IMR-90 (cell line): Measurements from ENCODE around the gene PADI1. TPM values are rescaled to one million over a fixed set of nuclear protein-coding genes. Genes with fewer than 3 reads are reported as not detected.
A peak's percentile ranks its signal among the peaks of the same experiment; 100 is the strongest.

Experiments used
- ATAC-seq: fragments of 200-7000 bp; cut with Tn5 transposase; 2 replicates; pipeline ENCODE4 v1.9.1; 2020; ENCODE audit warnings: low read depth, mild to moderate bottlenecking, moderate library complexity
- BruUV-seq: library from RNA; stranded (reverse); fragments of 400-500 nt; replicated peaks from 2 replicates; lab custom pipeline; 2021; lab: Mats Ljungman, UMichigan
- CTCF ChIA-PET: fragments of 300-600 bp; formaldehyde crosslinking; extraction: SDS; loops from one replicate; lab custom pipeline; 2021; ENCODE audit warnings: antibody characterized with exemption; lab: Yijun Ruan, JAX
- POLR2A ChIA-PET: fragments of 300-600 bp; sonication (Branson Sonifier 250); formaldehyde crosslinking; loops from one replicate; lab custom pipeline; 2022; ENCODE audit warnings: antibody characterized with exemption; ENCODE audit not compliant: unreplicated experiment; lab: Charles Lee
- DNase-seq: peaks from one replicate; pipeline ENCODE4 v3.0.0; 2013
- H2AFZ ChIP-seq: replicated peaks from 2 replicates; pipeline ENCODE3; 2013; ENCODE audit warnings: low read length, mild to moderate bottlenecking; ENCODE audit not compliant: poor library complexity
- H2AK5ac ChIP-seq: 2 replicates; pipeline ENCODE4 v1.6.1; 2013; ENCODE audit warnings: low read depth, low read length, inconsistent platforms
- H2AK9ac ChIP-seq: replicated peaks from 2 replicates; pipeline ENCODE3; 2013; ENCODE audit warnings: mild to moderate bottlenecking, low read depth, low read length, moderate library complexity; ENCODE audit not compliant: poor library complexity
- H2BK120ac ChIP-seq: 2 replicates; pipeline ENCODE4 v1.6.1; 2013; ENCODE audit warnings: low read depth, low read length, inconsistent platforms
- H2BK15ac ChIP-seq: 3 replicates; pipeline ENCODE4 v1.6.1; 2013; ENCODE audit warnings: low read depth, low read length, inconsistent platforms
- H2BK20ac ChIP-seq: 2 replicates; pipeline ENCODE4 v1.6.1; 2013; ENCODE audit warnings: low read depth, mild to moderate bottlenecking, inconsistent platforms, low read length, moderate library complexity
- H2BK5ac ChIP-seq: 2 replicates; pipeline ENCODE4 v1.6.1; 2013; ENCODE audit warnings: mild to moderate bottlenecking, low read depth, low read length, inconsistent platforms; ENCODE audit not compliant: poor library complexity, severe bottlenecking
- H3K14ac ChIP-seq: replicated peaks from 2 replicates; pipeline ENCODE4 v1.6.1; 2013; ENCODE audit warnings: low read depth, low read length, inconsistent platforms
- H3K18ac ChIP-seq: 2 replicates; pipeline ENCODE4 v1.6.1; 2013; ENCODE audit warnings: low read depth, low read length, control low read depth
- H3K23ac ChIP-seq: 2 replicates; pipeline ENCODE4 v1.6.1; 2013; ENCODE audit warnings: low read depth, low read length, inconsistent platforms
- H3K27ac ChIP-seq: 2 replicates; pipeline ENCODE4 v1.5.1; 2013; ENCODE audit warnings: mild to moderate bottlenecking, control low read depth, low read length; ENCODE audit not compliant: insufficient read depth
- H3K27me3 ChIP-seq: 2 replicates; pipeline ENCODE4 v1.6.1; 2013; ENCODE audit warnings: low read length; ENCODE audit not compliant: control insufficient read depth, insufficient read depth
- H3K36me3 ChIP-seq: 2 replicates; pipeline ENCODE4 v1.6.1; 2013; ENCODE audit warnings: low read length, mixed read lengths; ENCODE audit not compliant: control insufficient read depth, insufficient read depth
- H3K4ac ChIP-seq: 2 replicates; pipeline ENCODE4 v1.6.1; 2013; ENCODE audit warnings: low read depth, low read length, inconsistent platforms
- H3K4me1 ChIP-seq: 2 replicates; pipeline ENCODE4 v1.6.1; 2013; ENCODE audit warnings: low read length, mixed read lengths; ENCODE audit not compliant: control insufficient read depth, insufficient read depth
- H3K4me2 ChIP-seq: 2 replicates; pipeline ENCODE4 v1.6.1; 2013; ENCODE audit warnings: low read depth, mild to moderate bottlenecking, control low read depth, low read length, moderate library complexity
- H3K4me3 ChIP-seq: 2 replicates; pipeline ENCODE4 v1.5.1; 2013; ENCODE audit warnings: low read depth, mild to moderate bottlenecking, control low read depth, low read length, moderate library complexity; ENCODE audit not compliant: insufficient read depth
- H3K56ac ChIP-seq: 2 replicates; pipeline ENCODE4 v1.6.1; 2013; ENCODE audit warnings: low read length, inconsistent platforms; ENCODE audit not compliant: insufficient read depth; ENCODE audit errors: extremely low read depth
- H3K79me1 ChIP-seq, 2 experiments: 2 replicates each; pipeline ENCODE4 v1.6.1; 2013; ENCODE audit warnings: low read length in 2 of 2, inconsistent platforms in 1 of 2, low read depth in 1 of 2
- H3K9ac ChIP-seq: 2 replicates; pipeline ENCODE4 v1.6.1; 2013; ENCODE audit warnings: low read depth, low read length, control low read depth
- H3K9me1 ChIP-seq: 2 replicates; pipeline ENCODE4 v1.6.1; 2013; ENCODE audit warnings: low read length, inconsistent platforms; ENCODE audit not compliant: insufficient read depth
- H3K9me3 ChIP-seq: 2 replicates; pipeline ENCODE4 v1.6.1; 2013; ENCODE audit warnings: low read length; ENCODE audit not compliant: control insufficient read depth, insufficient read depth
- H4K20me1 ChIP-seq: 2 replicates; pipeline ENCODE4 v1.6.1; 2013; ENCODE audit warnings: low read length, inconsistent platforms; ENCODE audit not compliant: insufficient read depth
- H4K5ac ChIP-seq: 2 replicates; pipeline ENCODE4 v1.6.1; 2013; ENCODE audit warnings: mild to moderate bottlenecking, low read depth, low read length, control low read depth
- H4K8ac ChIP-seq, 2 experiments: 2 replicates each; pipeline ENCODE4 v1.6.1; 2013; ENCODE audit warnings: low read depth in 2 of 2, low read length in 2 of 2, control low read depth in 1 of 2, inconsistent platforms in 1 of 2
- H4K91ac ChIP-seq: 2 replicates; pipeline ENCODE4 v1.6.1; 2013; ENCODE audit warnings: low read depth, low read length, inconsistent platforms; ENCODE audit not compliant: insufficient read depth
- CEBPB ChIP-seq: IDR thresholded peaks from 2 replicates; pipeline ENCODE4 v1.6.1; 2012; ENCODE audit warnings: low read depth, low read length, improper control_type of control experiment
- CHD1 ChIP-seq: IDR thresholded peaks from 2 replicates; pipeline ENCODE4 v1.6.1; 2012; ENCODE audit warnings: low read depth, low read length, improper control_type of control experiment
- FOS ChIP-seq: fragments of 150-350 bp; IDR thresholded peaks from 2 replicates; pipeline ENCODE4 v1.6.1; 2016; ENCODE audit warnings: low read depth, low read length
- POLR2A ChIP-seq: IDR thresholded peaks from 2 replicates; pipeline ENCODE4 v1.6.1; 2012; ENCODE audit warnings: mild to moderate bottlenecking, low read depth, low read length
- RAD21 ChIP-seq: IDR thresholded peaks from 2 replicates; pipeline ENCODE4 v1.6.1; 2012; ENCODE audit warnings: low read length, improper control_type of control experiment
- WGBS, 2 experiments: methylation state at CpG; one replicate each; pipeline versions ENCODE4 v1.1.5 to v1.1.7; 2013; ENCODE audit warnings: missing lambda C conversion rate in 2 of 2; ENCODE audit not compliant: insufficient read length in 1 of 2; ENCODE audit errors: extremely low coverage in 2 of 2; 5-methylcytosine and 5-hydroxymethylcytosine counted together
- dilution Hi-C: fragments of 300-500 bp; cut with HindIII; formaldehyde crosslinking; loops from one replicate; pipeline ENCODE4 v1.14.3; 2018; ENCODE audit warnings: low sequenced_read_pairs; ENCODE audit not compliant: unreplicated experiment
- in situ Hi-C: fragments of 300-500 bp; cut with MboI; formaldehyde crosslinking; loops from 3 replicates; pipeline ENCODE4 v1.14.3; 2019; ENCODE audit warnings: low sequenced_read_pairs, inconsistent platforms, mixed read lengths
- intact Hi-C: fragments of 100-400 bp; cut with micrococcal nuclease; formaldehyde crosslinking; loops from 2 replicates; pipeline ENCODE4 v1.10.0; 2022
- polyA plus RNA-seq, 3 experiments: library from polyadenylated mRNA; depleted of rRNA; stranded (reverse); fragments of >200 nt; gene quantifications; 2 replicates each; pipeline ENCODE4 v1.2.3, GENCODE V29; 2012; ENCODE audit warnings: low replicate concordance in 1 of 3
- total RNA-seq: library from RNA; depleted of rRNA; stranded (reverse); fragments of >200 nt; gene quantifications from 2 replicates; pipeline ENCODE4 v1.2.3, GENCODE V29; 2012

PADI1 gene
- total and polyA plus RNA-seq, 2 of the 4 experiments (the other 2 are of a cell fraction) = 0.17 TPM; not detected in 1

DNA sequence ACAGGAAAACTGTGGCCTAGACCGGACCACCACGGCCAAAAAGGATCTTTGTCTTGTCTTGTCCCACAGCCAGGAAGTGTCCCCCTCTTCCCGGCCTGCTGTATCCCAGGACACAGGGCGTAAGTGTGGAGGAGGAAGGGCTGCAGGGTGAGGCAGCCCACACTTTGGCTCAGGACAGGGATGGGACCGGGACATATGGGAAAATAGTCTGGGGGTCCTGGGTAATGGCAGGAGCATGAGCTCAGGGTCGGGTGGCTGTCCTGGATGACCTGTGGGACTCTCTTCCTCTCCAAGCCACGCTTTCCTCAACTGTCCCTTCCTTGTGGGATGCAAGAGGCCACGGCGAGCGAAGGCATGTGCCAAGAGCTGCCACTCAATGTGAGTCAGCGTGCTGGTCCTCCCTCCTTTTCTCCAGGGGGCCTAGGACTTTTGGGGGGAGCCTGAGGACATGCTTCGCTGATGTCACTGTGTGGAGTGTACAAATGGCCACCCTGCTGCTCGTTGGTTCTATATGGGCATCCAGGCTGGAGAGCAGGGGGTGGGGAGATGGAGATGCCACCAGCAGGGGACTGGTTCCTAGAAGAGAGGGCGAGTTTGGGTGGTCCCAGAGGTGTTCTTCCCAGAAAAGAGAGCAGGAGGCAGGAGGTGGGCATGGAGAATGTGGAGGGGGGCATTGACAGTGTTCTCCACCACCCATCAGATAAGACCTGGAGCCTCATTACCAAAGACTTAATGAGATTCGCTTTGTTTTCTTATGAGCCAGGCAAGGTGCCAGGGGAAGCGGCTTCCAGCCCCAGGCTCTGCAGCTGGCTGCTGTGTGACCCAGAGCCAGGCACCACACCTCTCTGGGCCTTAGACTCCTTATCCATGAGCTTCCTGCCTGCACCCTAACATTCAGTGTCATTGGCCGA, 11.5 kb upstream of the PADI1 start:
- Histone ChIP-seq H3K18ac (no peak overlapping the region), H3K9me1 (peaks cover 9% of the 10 kb centered on the region; the same call in 1 of the 2 replicates), H4K91ac (peak overlapping the region; percentile 68), H3K79me1 (peaks cover 0 to 6% of the 10 kb centered on the region in 2 experiments; a peak in 1 of 4 replicates), H2AK9ac (peak overlapping the region; percentile 35), H3K23ac (no peak overlapping the region), H4K8ac (peak overlapping the region in 1 of 2 experiments; percentile 12; a peak in 1 of 4 replicates), H3K4me2 (no peak overlapping the region), H3K14ac (0 out of 2 replicates have a peak overlapping the region, but pooled peaks have one; percentile 7), H3K9me3 (peaks cover 4% of the 10 kb centered on the region; the same call in 1 of the 2 replicates), H2BK5ac (no peak overlapping the region), H4K5ac (no peak overlapping the region), H4K20me1 (no peaks in the 10 kb centered on the region), H3K27me3 (no peaks in the 10 kb centered on the region), H2BK20ac (peak overlapping the region; percentile 49), H2AK5ac (peak overlapping the region; percentile 65; the same call in 1 of the 2 replicates), H3K27ac (no peak overlapping the region), H3K56ac (no peak overlapping the region), H3K4me3 (no peak overlapping the region), H3K4me1 (peaks cover 9% of the 10 kb centered on the region), H2AFZ (peak overlapping the region; percentile 37), H2BK15ac (peak overlapping the region; percentile 78; the same call in 2 of the 3 replicates), H3K9ac (no peak overlapping the region), H2BK120ac (peak overlapping the region; percentile 83), H3K4ac (peak overlapping the region; percentile 68; the same call in 1 of the 2 replicates), H3K36me3 (no peaks in the 10 kb centered on the region)
- in situ Hi-C loops (no loop called here), dilution Hi-C loops (no loop called here), intact Hi-C loops (no loop called here)
- WGBS, 2 experiments = 86% methylated on average over 7 of the region's 17 CpGs; no CpG with 5 or more reads in 1 of the 2 experiments
- ATAC-seq = no peak
- BruUV-seq = no TSS peak
- ChIA-PET CTCF (no interaction called here), POLR2A (no interaction called here)
- DNase-seq = no peak
- TF ChIP-seq CEBPB (no peak), RAD21 (no peak), FOS (no peak), CHD1 (no peak), POLR2A (no peak)
